Posterior cingulate gyrus (tissue), 11 donors: ENCODE data around the gene RILPL1.
"Not testable (repeated sequence)": the region's sequence is repeated elsewhere in the genome, so short reads cannot be mapped to it uniquely, and the experiment has no call there.

Experiments
- DNase-seq, 10 donors: peaks; one replicate each; pipeline versions ENCODE4 v3.0.0 to v3.0.0-alpha.2; 2020 to 2021; ENCODE audit warnings: mixed read lengths in 3 of 10
- intact Hi-C: fragments of 100-400 bp; cut with DNase I; formaldehyde crosslinking; loops from one replicate; pipeline ENCODE4 v1.15.1; 2023

Gene RILPL1

GRCh38 chr12:123533672-123534643, at the start of gene RILPL1:
TSS of gene RILPL1 (minus strand) at chr12:123533719. CDS start at chr12:123533482, 237 bp downstream.
- intact Hi-C loops = loop anchor here (2.0 to 10.0 kb wide), 3 partner anchors 48 to 149 kb away; partner anchors contain the start of genes KMT5A and TMED2
- peak; percentile 40 to 93 (median 52) for DNase-seq

GRCh38 chr12:123580772-123581171, 47.3 kb upstream of the RILPL1 start:
- DNase-seq = no peak
- intact Hi-C loops = loop anchor here (5.0 kb wide), 2 partner anchors 48 to 123 kb away; partner anchors contain the start of genes RILPL1 and SNRNP35

- intact Hi-C loops, DNase-seq: not testable (repeated sequence)
Observed at GRCh38 chr12:123578829-123579228, 45.3 kb upstream of the RILPL1 start.

GRCh38 chr12:123578243-123578642, 44.7 kb upstream of the RILPL1 start:
- intact Hi-C loops = no loop called here

GRCh38 chr12:123576611-123577010, 43.1 kb upstream of the RILPL1 start:
- intact Hi-C loops = no loop called here
- DNase-seq = no peak

More at GRCh38 chr12:123578243-123578642, 44.7 kb upstream of the RILPL1 start:
- DNase-seq = no peak

- DNase-seq = no peak
- intact Hi-C loops = no loop called here
Observed at GRCh38 chr12:123573870-123574269, 40.4 kb upstream of the RILPL1 start.

- intact Hi-C loops = no loop called here
- DNase-seq = no peak
Observed at GRCh38 chr12:123572391-123572790, 38.9 kb upstream of the RILPL1 start.

GRCh38 chr12:123571343-123571813, 37.9 kb upstream of the RILPL1 start:
- peak in 6 of 10 donors; percentile 12 to 87 (median 26) for DNase-seq
- intact Hi-C loops = no loop called here

- intact Hi-C loops = no loop called here
- no peak for DNase-seq
Observed at GRCh38 chr12:123559468-123559867, 25.9 kb upstream of the RILPL1 start.

GRCh38 chr12:123558487-123558886, 25.0 kb upstream of the RILPL1 start:
- intact Hi-C loops = not testable (repeated sequence)

GRCh38 chr12:123554843-123555242, 21.3 kb upstream of the RILPL1 start:
- intact Hi-C loops = not testable (repeated sequence)

More at GRCh38 chr12:123558487-123558886, 25.0 kb upstream of the RILPL1 start:
- not testable (repeated sequence) for DNase-seq

GRCh38 chr12:123554136-123554535, 20.6 kb upstream of the RILPL1 start:
- DNase-seq, intact Hi-C loops: not testable (repeated sequence)

More at GRCh38 chr12:123554843-123555242, 21.3 kb upstream of the RILPL1 start:
- DNase-seq = not testable (repeated sequence)

- no peak for DNase-seq
- intact Hi-C loops = no loop called here
Observed at GRCh38 chr12:123550700-123551099, 17.2 kb upstream of the RILPL1 start.

GRCh38 chr12:123548107-123548506, 14.6 kb upstream of the RILPL1 start:
- intact Hi-C loops = no loop called here
- no peak for DNase-seq

GRCh38 chr12:123546281-123546680, 12.8 kb upstream of the RILPL1 start:
- intact Hi-C loops = no loop called here
- no peak for DNase-seq

- intact Hi-C loops = no loop called here
- DNase-seq = no peak
Observed at GRCh38 chr12:123543541-123543940, 10.0 kb upstream of the RILPL1 start.

- intact Hi-C loops = no loop called here
- no peak for DNase-seq
Observed at GRCh38 chr12:123540899-123541662, 7.6 kb upstream of the RILPL1 start.

GRCh38 chr12:123535952-123536351, 2.4 kb upstream of the RILPL1 start:
- not testable (repeated sequence) for DNase-seq
- intact Hi-C loops = loop anchor here (2.0 to 10.0 kb wide), 2 partner anchors 57 to 151 kb away; partner anchors contain the start of gene KMT5A

- peak in 7 of 10 donors; percentile 14 to 88 (median 37) for DNase-seq
- intact Hi-C loops = loop anchor here (5.0 to 10.0 kb wide), 2 partner anchors 49 to 148 kb away; partner anchors contain the start of genes KMT5A and TMED2
Observed at GRCh38 chr12:123532808-123533649, 490 bp downstream of the RILPL1 start.
